Superior temporal gyrus (tissue), 1 donor: ENCODE measurements around the gene CHD9NB.
"Not testable (repeated sequence)": the region's sequence is repeated elsewhere in the genome, so short reads cannot be mapped to it uniquely, and the experiment has no call there.

Experiments used
- DNase-seq: peaks from one replicate; pipeline ENCODE4 v3.0.0-alpha.2; 2016; ENCODE audit errors: extremely low spot score

Gene CHD9NB

GRCh38 chr16:53057658-53058057, 5.0 kb upstream of the CHD9NB start:
- no peak for DNase-seq

GRCh38 chr16:53056392-53056881, 3.7 kb upstream of the CHD9NB start:
- DNase-seq = no peak

- no peak for DNase-seq
Measured at GRCh38 chr16:53055541-53056391, 3.1 kb upstream of the CHD9NB start.

- DNase-seq = peak; percentile 91
Measured at GRCh38 chr16:53054670-53055485, 2.2 kb upstream of the CHD9NB start, which contains the start of gene CHD9. TSS of gene CHD9 (plus strand) at chr16:53054991. CDS start at chr16:53156090, 101,099 bp downstream.

- DNase-seq = no peak
Measured at GRCh38 chr16:53053967-53054669, 1.4 kb upstream of the CHD9NB start.

- DNase-seq = not testable (repeated sequence)
Measured at GRCh38 chr16:53051255-53051654, 1.4 kb downstream of the CHD9NB start.

GRCh38 chr16:53048139-53048915, 4.4 kb downstream of the CHD9NB start:
- DNase-seq = no peak

- not testable (repeated sequence) for DNase-seq
Measured at GRCh38 chr16:53047515-53047914, 5.2 kb downstream of the CHD9NB start.

GRCh38 chr16:53045341-53046220, 7.1 kb downstream of the CHD9NB start:
- no peak for DNase-seq

GRCh38 chr16:53043986-53044601, 8.6 kb downstream of the CHD9NB start:
- DNase-seq = no peak

GRCh38 chr16:53043428-53043831, 9.3 kb downstream of the CHD9NB start:
- DNase-seq = no peak

- DNase-seq = no peak
Measured at GRCh38 chr16:53042235-53042701, 10.4 kb downstream of the CHD9NB start.

- no peak for DNase-seq
Measured at GRCh38 chr16:53041320-53042051, 11.2 kb downstream of the CHD9NB start.

- no peak for DNase-seq
Measured at GRCh38 chr16:53040788-53041187, 11.9 kb downstream of the CHD9NB start.

- DNase-seq = not testable (repeated sequence)
Measured at GRCh38 chr16:53036711-53037110, 16.0 kb downstream of the CHD9NB start.

GRCh38 chr16:53036066-53036465, 16.6 kb downstream of the CHD9NB start:
- no peak for DNase-seq

GRCh38 chr16:53035176-53035942, 17.3 kb downstream of the CHD9NB start:
- DNase-seq = no peak

GRCh38 chr16:53034306-53034705, 18.4 kb downstream of the CHD9NB start:
- no peak for DNase-seq
